ENCODE measurements around the gene LRP2.
A peak's percentile ranks its signal among the peaks of the same experiment; 100 is the strongest.

The LRP2 gene

GRCh38 chr2:169131587-169132512 is 230.5 kb downstream of the LRP2 start:
- in situ Hi-C loops (cut with MboI; ENCODE audit: low sequenced_read_pairs, unreplicated experiment): loop anchor here (10.0 kb wide), 1 partner anchor 167 kb away; no protein-coding TSS in a partner anchor
- DNase-seq (ENCODE audit: low spot score): peak; percentile 62
- TF ChIP-seq CTCF (IDR thresholded peaks at IDR 0.05; ENCODE audit: borderline replicate concordance, control extremely low read depth, extremely low read depth, insufficient read depth, missing control alignments): peak; percentile 76

GRCh38 chr2:169129703-169130243 is 232.6 kb downstream of the LRP2 start:
- in situ Hi-C loops (cut with MboI; ENCODE audit: low sequenced_read_pairs, unreplicated experiment): loop anchor here (10.0 kb wide), 1 partner anchor 165 kb away; no protein-coding TSS in a partner anchor
- TF ChIP-seq CTCF (IDR thresholded peaks at IDR 0.05; ENCODE audit: borderline replicate concordance, control extremely low read depth, extremely low read depth, insufficient read depth, missing control alignments): no peak
- no peak for DNase-seq (ENCODE audit: low spot score)

GRCh38 chr2:169119851-169120250 is 242.5 kb downstream of the LRP2 start:
- in situ Hi-C loops (cut with MboI; ENCODE audit: low sequenced_read_pairs, unreplicated experiment): no loop called here
- DNase-seq (ENCODE audit: low spot score): no peak
- TF ChIP-seq CTCF (IDR thresholded peaks at IDR 0.05; ENCODE audit: borderline replicate concordance, control extremely low read depth, extremely low read depth, insufficient read depth, missing control alignments): no peak

GRCh38 chr2:169119123-169119760 is 243.1 kb downstream of the LRP2 start:
- in situ Hi-C loops (cut with MboI; ENCODE audit: low sequenced_read_pairs, unreplicated experiment): no loop called here
- TF ChIP-seq CTCF (IDR thresholded peaks at IDR 0.05; ENCODE audit: borderline replicate concordance, control extremely low read depth, extremely low read depth, insufficient read depth, missing control alignments): no peak
- DNase-seq (ENCODE audit: low spot score): no peak

- no peak for TF ChIP-seq CTCF (IDR thresholded peaks at IDR 0.05; ENCODE audit: borderline replicate concordance, control extremely low read depth, extremely low read depth, insufficient read depth, missing control alignments)
- in situ Hi-C loops (cut with MboI; ENCODE audit: low sequenced_read_pairs, unreplicated experiment): no loop called here
- no peak for DNase-seq (ENCODE audit: low spot score)
Observed at GRCh38 chr2:169118060-169118459, 244.3 kb downstream of the LRP2 start.

GRCh38 chr2:169116993-169117392 is 245.3 kb downstream of the LRP2 start:
- no peak for TF ChIP-seq CTCF (IDR thresholded peaks at IDR 0.05; ENCODE audit: borderline replicate concordance, control extremely low read depth, extremely low read depth, insufficient read depth, missing control alignments)
- in situ Hi-C loops (cut with MboI; ENCODE audit: low sequenced_read_pairs, unreplicated experiment): no loop called here
- no peak for DNase-seq (ENCODE audit: low spot score)
